GM12878 (cell line): ENCODE measurements around the gene TSFM. TPM values are rescaled to one million over a fixed set of nuclear protein-coding genes. Genes with fewer than 3 reads are reported as not detected.

ENCODE experiments used
- ATAC-seq: fragments of 200-7000 bp; cut with Tn5 transposase; 3 replicates; pipeline ENCODE4 v1.9.1; 2020; ENCODE audit warnings: mild to moderate bottlenecking, moderate library complexity
- BruUV-seq: library from RNA; stranded (reverse); fragments of 400-500 nt; replicated peaks from 2 replicates; lab custom pipeline; 2021; lab: Mats Ljungman, UMichigan
- CTCF ChIA-PET: fragments of 300-600 bp; sonication (Branson Sonifier 250); formaldehyde crosslinking; extraction: SDS; loops from one replicate; lab custom pipeline; 2021; ENCODE audit warnings: inconsistent platforms; lab: Yijun Ruan, JAX
- POLR2A ChIA-PET: fragments of 350-600 bp; formaldehyde crosslinking; extraction: SDS; loops from one replicate; lab custom pipeline; 2021; ENCODE audit warnings: inconsistent platforms; lab: Charles Lee
- RAD21 ChIA-PET: fragments of 300-600 bp; sonication (Branson Sonifier 250); formaldehyde crosslinking; loops from one replicate; lab custom pipeline; 2023; ENCODE audit warnings: antibody characterized with exemption; ENCODE audit not compliant: unreplicated experiment; lab: Charles Lee
- SMC1A ChIA-PET: fragments of 300-600 bp; sonication (Branson Sonifier 250); formaldehyde crosslinking; loops from one replicate; lab custom pipeline; 2023; ENCODE audit not compliant: unreplicated experiment, uncharacterized antibody; lab: Charles Lee
- DNase-seq: peaks from one replicate; pipeline ENCODE4 v3.0.0-alpha.2; 2011; ENCODE audit warnings: low read depth, low spot score
- FAIRE-seq: peaks from 3 replicates; lab custom pipeline; 2011; peaks lifted over from hg19 to GRCh38; lab: Jason Lieb, UNC
- H2AFZ ChIP-seq: 2 replicates; pipeline ENCODE4 v1.6.0; 2011; ENCODE audit warnings: low read depth, low read length, control low read depth; ENCODE audit not compliant: control insufficient read depth
- H3K27ac ChIP-seq: 2 replicates; pipeline ENCODE4 v1.5.1; 2011; ENCODE audit warnings: control low read depth; ENCODE audit not compliant: control insufficient read depth, insufficient read depth
- H3K27me3 ChIP-seq, 2 experiments: replicated peaks in 1 of 2; 2 replicates each; pipeline versions ENCODE4 v1.6.0 to v1.6.1; 2011; ENCODE audit warnings: low read length in 1 of 2; ENCODE audit not compliant: control insufficient read depth in 2 of 2, insufficient read depth in 2 of 2
- H3K36me3 ChIP-seq, 2 experiments: 2 replicates each; pipeline ENCODE4 v1.5.1; 2011; ENCODE audit warnings: low read length in 1 of 2; ENCODE audit not compliant: control insufficient read depth in 2 of 2, insufficient read depth in 2 of 2
- H3K4me1 ChIP-seq: 2 replicates; pipeline ENCODE4 v1.6.1; 2011; ENCODE audit warnings: mild to moderate bottlenecking, low read length, moderate library complexity, mixed read lengths; ENCODE audit not compliant: control insufficient read depth, insufficient read depth
- H3K4me2 ChIP-seq: 2 replicates; pipeline ENCODE4 v1.6.0; 2011; ENCODE audit warnings: control low read depth; ENCODE audit not compliant: control insufficient read depth, insufficient read depth
- H3K4me3 ChIP-seq: fragments of 200-600 bp; sonication (generic); 2 replicates; pipeline ENCODE4 v1.5.1; 2016
- H3K79me2 ChIP-seq: 2 replicates; pipeline ENCODE4 v1.6.0; 2011; ENCODE audit warnings: low read length; ENCODE audit not compliant: control insufficient read depth, insufficient read depth
- H3K9ac ChIP-seq: 2 replicates; pipeline ENCODE4 v1.8.0; 2011; ENCODE audit warnings: low read length, control low read depth, mixed read lengths; ENCODE audit not compliant: control insufficient read depth, insufficient read depth
- H3K9me3 ChIP-seq: replicated peaks from 3 replicates; pipeline ENCODE4 v1.5.1; 2011; ENCODE audit warnings: mild to moderate bottlenecking, low read length; ENCODE audit not compliant: control insufficient read depth, insufficient read depth
- H4K20me1 ChIP-seq: 2 replicates; pipeline ENCODE4 v1.6.0; 2011; ENCODE audit not compliant: control insufficient read depth, insufficient read depth
- BACH1 ChIP-seq: fragments of 450-650 bp; IDR thresholded peaks from 2 replicates; pipeline ENCODE4 v1.6.1; 2017; ENCODE audit warnings: mild to moderate bottlenecking, borderline replicate concordance
- BMI1 ChIP-seq: fragments of 450-650 bp; IDR thresholded peaks from 2 replicates; pipeline ENCODE4 v1.6.1; 2016; ENCODE audit warnings: mild to moderate bottlenecking, moderate library complexity, borderline replicate concordance
- EED ChIP-seq: sonication (generic); IDR thresholded peaks from 2 replicates; pipeline ENCODE4 v1.6.1; 2016; ENCODE audit warnings: antibody characterized with exemption, low read depth
- IKZF1 ChIP-seq: fragments of 450-650 bp; conservative IDR thresholded peaks from 2 replicates; pipeline ENCODE4 v1.6.1; 2017; ENCODE audit warnings: antibody characterized with exemption, mild to moderate bottlenecking
- IKZF2 ChIP-seq, 2 experiments: fragments of 450-650 bp; IDR thresholded peaks; 2 replicates each; pipeline ENCODE4 v1.6.1; 2017; ENCODE audit warnings: mild to moderate bottlenecking in 2 of 2, moderate library complexity in 2 of 2
- IRF3 ChIP-seq: fragments of 450-650 bp; IDR thresholded peaks from 2 replicates; pipeline ENCODE4 v1.6.1; 2014; ENCODE audit warnings: mild to moderate bottlenecking
- KAT2A ChIP-seq: conservative IDR thresholded peaks from 2 replicates; pipeline ENCODE4 v1.6.1; 2011; ENCODE audit warnings: low read depth, low read length; ENCODE audit not compliant: control insufficient read depth
- KLF5 ChIP-seq: fragments of 450-650 bp; IDR thresholded peaks from 2 replicates; pipeline ENCODE4 v1.6.1; 2014; ENCODE audit warnings: mild to moderate bottlenecking; ENCODE audit not compliant: partially characterized antibody
- MAX ChIP-seq: IDR thresholded peaks from 2 replicates; pipeline ENCODE4 v1.6.1; 2012; ENCODE audit warnings: low read depth, low read length, improper control_type of control experiment
- NFIC ChIP-seq: IDR thresholded peaks from 2 replicates; pipeline ENCODE4 v1.6.1; 2012; ENCODE audit warnings: low read depth, mild to moderate bottlenecking, inconsistent platforms, low read length, moderate library complexity
- NFYB ChIP-seq: IDR thresholded peaks from 2 replicates; pipeline ENCODE4 v1.6.1; 2011; ENCODE audit warnings: low read depth, mild to moderate bottlenecking, low read length, improper control_type of control experiment, moderate library complexity; ENCODE audit not compliant: insufficient read depth
- NR2C1 ChIP-seq: fragments of 450-650 bp; IDR thresholded peaks from 2 replicates; pipeline ENCODE4 v1.6.1; 2017; ENCODE audit warnings: antibody characterized with exemption, mild to moderate bottlenecking, moderate library complexity
- NR2C2 ChIP-seq: IDR thresholded peaks from 2 replicates; pipeline ENCODE4 v1.6.1; 2011; ENCODE audit warnings: borderline replicate concordance, low read depth; ENCODE audit not compliant: control insufficient read depth, insufficient read length
- NR2F1 ChIP-seq: fragments of 450-650 bp; conservative IDR thresholded peaks from 2 replicates; pipeline ENCODE4 v1.6.1; 2017; ENCODE audit warnings: mild to moderate bottlenecking
- RELA ChIP-seq: fragments of 450-650 bp; IDR thresholded peaks from 2 replicates; pipeline ENCODE4 v1.8.0; 2014; ENCODE audit warnings: borderline replicate concordance; ENCODE audit not compliant: partially characterized antibody
- SKIL ChIP-seq: fragments of 450-650 bp; IDR thresholded peaks from 2 replicates; pipeline ENCODE4 v1.6.1; 2017; ENCODE audit warnings: mild to moderate bottlenecking, low read depth, inconsistent platforms; ENCODE audit not compliant: poor library complexity, severe bottlenecking
- SUPT20H ChIP-seq: IDR thresholded peaks from 2 replicates; pipeline ENCODE4 v1.6.1; 2011; ENCODE audit warnings: low read depth, mild to moderate bottlenecking, low read length, moderate library complexity, borderline replicate concordance; ENCODE audit not compliant: control insufficient read depth
- TBL1XR1 ChIP-seq: IDR thresholded peaks from 2 replicates; pipeline ENCODE4 v1.6.1; 2012; ENCODE audit warnings: low read depth, low read length, improper control_type of control experiment
- WRNIP1 ChIP-seq: IDR thresholded peaks from 2 replicates; pipeline ENCODE4 v1.6.1; 2011; ENCODE audit warnings: low read depth, low read length, improper control_type of control experiment, borderline replicate concordance
- ZSCAN29 ChIP-seq: fragments of 450-650 bp; IDR thresholded peaks from 2 replicates; pipeline ENCODE4 v1.6.1; 2017; ENCODE audit warnings: mild to moderate bottlenecking, moderate library complexity
- WGBS: methylation state at CpG from one replicate; pipeline ENCODE4 v1.1.6; 2016; ENCODE audit warnings: low lambda C conversion rate; ENCODE audit not compliant: insufficient replicate concordance, insufficient coverage; ENCODE audit errors: missing lambda C conversion rate; 5-methylcytosine and 5-hydroxymethylcytosine counted together
- in situ Hi-C: fragments of 300-500 bp; cut with MboI; formaldehyde crosslinking; loops from 9 replicates; pipeline ENCODE4 v1.14.3; 2018; ENCODE audit warnings: mixed read lengths
- intact Hi-C: fragments of 100-400 bp; cut with micrococcal nuclease; formaldehyde crosslinking; loops from one replicate; pipeline ENCODE4 v1.14.2; 2022; ENCODE audit not compliant: unreplicated experiment
- polyA plus RNA-seq, 11 experiments: library from polyadenylated mRNA; depleted of rRNA in 4 of 11; unstranded in 6 of 11; stranded (reverse) in 5 of 11; fragments of >200 nt; fragmentation: Nextera tagmentation in 4 of 11; fragmentation: Illumina TruSeq in 1 of 11; extraction: Ambion mirVana in 4 of 11; extraction: Trizol in 1 of 11; gene quantifications; 1 replicate in 1 of 11; 2 replicates in 10 of 11; pipeline versions ENCODE4 v1.2.1 to v1.2.3, GENCODE V29; 2011 to 2016; ENCODE audit warnings: inconsistent platforms in 2 of 11, missing spikeins in 2 of 11, low read depth in 1 of 11
- total RNA-seq, 4 experiments: library from RNA; depleted of rRNA in 3 of 4; stranded (reverse); fragments of >200 nt in 3 of 4; fragmentation: Illumina TruSeq in 1 of 4; extraction: Trizol in 1 of 4; gene quantifications; 2 replicates each; pipeline versions ENCODE4 v1.2.1 to v1.2.3, GENCODE V29; 2013 to 2021

The TSFM gene
- total and polyA plus RNA-seq, 10 of the 15 experiments (the other 5 are each of a cell fraction or from before 2014, with no cell fraction given) = 36.7 to 132 (median 45.6) TPM

- no peak overlapping the region for H3K27ac ChIP-seq
Measured at GRCh38 chr12:57826400-57826799, 43.8 kb downstream of the TSFM start.

More at GRCh38 chr12:57826400-57826799, 43.8 kb downstream of the TSFM start:
- Histone ChIP-seq H3K9ac (no peak overlapping the region), H4K20me1 (peaks cover 5% of the 10 kb centered on the region; the same call in 1 of the 2 replicates), H3K79me2 (peaks cover 8% of the 10 kb centered on the region), H2AFZ (no peak overlapping the region), H3K4me1 (peaks cover 3% of the 10 kb centered on the region; the same call in 1 of the 2 replicates), H3K4me3 (no peak overlapping the region), H3K36me3 (peaks cover 43 to 51% of the 10 kb centered on the region in 2 experiments), H3K4me2 (no peak overlapping the region), H3K9me3 (no peaks in the 10 kb centered on the region), H3K27me3 (no peaks in the 10 kb centered on the region)
- ATAC-seq (no peak), FAIRE-seq (no peak), DNase-seq (no peak)
- TF ChIP-seq IRF3 (no peak), KAT2A (no peak), WRNIP1 (no peak), KLF5 (no peak), SKIL (no peak), EED (no peak), NR2C1 (no peak), NR2C2 (no peak), NR2F1 (no peak), IKZF2 (IDR thresholded peaks at IDR 0.05) (no peak), NFIC (no peak), RELA (no peak), SUPT20H (no peak), BMI1 (no peak), TBL1XR1 (no peak), MAX (no peak), BACH1 (no peak), NFYB (no peak), IKZF1 (no peak), ZSCAN29 (no peak)
- POLR2A ChIA-PET = no interaction called here
- RAD21 ChIA-PET = no interaction called here
- intact Hi-C loops = no loop called here
- in situ Hi-C loops = loop anchor here (5.0 kb wide), 1 partner anchor 81 kb away; no protein-coding TSS in a partner anchor
- BruUV-seq = no TSS peak
- CTCF ChIA-PET = no interaction called here
- SMC1A ChIA-PET = interaction anchor here (0.7 to 1.4 kb wide), 3 partner anchors 35 to 77 kb away, joined by 3 to 4 read pairs (median 3); no protein-coding TSS in a partner anchor
- WGBS = 85% methylated on average over 2 of the region's 2 CpGs
